GM10266 (cell line): Measurements from ENCODE around the gene SNRPA.
"Not testable (repeated sequence)": the region's sequence is repeated elsewhere in the genome, so short reads cannot be mapped to it uniquely, and the experiment has no call there.

Experiments
- DNase-seq: peaks from one replicate; pipeline ENCODE4 v3.0.0; 2012; ENCODE audit errors: extremely low spot score
- TF ChIP-seq, protein P1 (sequence below): IDR thresholded peaks from 2 replicates; pipeline ENCODE4 v1.5.1; 2012; ENCODE audit warnings: mild to moderate bottlenecking, low read depth; ENCODE audit not compliant: control insufficient read depth, insufficient read depth; ENCODE audit errors: missing control alignments

Gene SNRPA

GRCh38 chr19:40759352-40759751 lies 8.3 kb downstream of the SNRPA start:
- TF ChIP-seq, protein P1, sequence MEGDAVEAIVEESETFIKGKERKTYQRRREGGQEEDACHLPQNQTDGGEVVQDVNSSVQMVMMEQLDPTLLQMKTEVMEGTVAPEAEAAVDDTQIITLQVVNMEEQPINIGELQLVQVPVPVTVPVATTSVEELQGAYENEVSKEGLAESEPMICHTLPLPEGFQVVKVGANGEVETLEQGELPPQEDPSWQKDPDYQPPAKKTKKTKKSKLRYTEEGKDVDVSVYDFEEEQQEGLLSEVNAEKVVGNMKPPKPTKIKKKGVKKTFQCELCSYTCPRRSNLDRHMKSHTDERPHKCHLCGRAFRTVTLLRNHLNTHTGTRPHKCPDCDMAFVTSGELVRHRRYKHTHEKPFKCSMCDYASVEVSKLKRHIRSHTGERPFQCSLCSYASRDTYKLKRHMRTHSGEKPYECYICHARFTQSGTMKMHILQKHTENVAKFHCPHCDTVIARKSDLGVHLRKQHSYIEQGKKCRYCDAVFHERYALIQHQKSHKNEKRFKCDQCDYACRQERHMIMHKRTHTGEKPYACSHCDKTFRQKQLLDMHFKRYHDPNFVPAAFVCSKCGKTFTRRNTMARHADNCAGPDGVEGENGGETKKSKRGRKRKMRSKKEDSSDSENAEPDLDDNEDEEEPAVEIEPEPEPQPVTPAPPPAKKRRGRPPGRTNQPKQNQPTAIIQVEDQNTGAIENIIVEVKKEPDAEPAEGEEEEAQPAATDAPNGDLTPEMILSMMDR, result no peak

GRCh38 chr19:40762754-40763470 lies 11.9 kb downstream of the SNRPA start:
- TF ChIP-seq, protein P1, result no peak
- no peak for DNase-seq

More at GRCh38 chr19:40759352-40759751, 8.3 kb downstream of the SNRPA start:
- no peak for DNase-seq

- no peak for DNase-seq
- TF ChIP-seq, protein P1, result no peak
Measured at GRCh38 chr19:40763526-40763925, 12.5 kb downstream of the SNRPA start.

GRCh38 chr19:40763963-40764362 lies 13.0 kb downstream of the SNRPA start:
- DNase-seq, result no peak
- TF ChIP-seq, protein P1, result no peak

- DNase-seq, result not testable (repeated sequence)
Measured at GRCh38 chr19:40766385-40766784, 15.4 kb downstream of the SNRPA start.

- DNase-seq, result no peak
- TF ChIP-seq, protein P1, result no peak
Measured at GRCh38 chr19:40768869-40769268, 17.9 kb downstream of the SNRPA start.

- DNase-seq, result not testable (repeated sequence)
Measured at GRCh38 chr19:40771101-40771862, 20.3 kb downstream of the SNRPA start.

GRCh38 chr19:40774916-40775631 lies 24.1 kb downstream of the SNRPA start, which contains the start of gene MIA:
MIA (plus strand) TSS chr19:40775521; CDS start chr19:40775543, 22 bp downstream.
- TF ChIP-seq, protein P1, result no peak
- no peak for DNase-seq
